Measurements from ENCODE around the gene COL5A1. TPM values are rescaled to one million over a fixed set of nuclear protein-coding genes. Genes with fewer than 3 reads are reported as not detected.

Gene COL5A1
- total RNA-seq, 4 donors from 2014 or later, result 7.1 to 69.3 (median 16.1) TPM

GRCh38 chr9:134726026-134726721 lies 84.6 kb downstream of the COL5A1 start:
- Histone ChIP-seq H3K9me3 (no peaks in the 10 kb centered on the region), H3K4me1 (peaks cover 0 to 27% (median 8%) of the 10 kb centered on the region in 4 donors), H3K36me3 (no peaks in the 10 kb centered on the region), H3K4me3 (no peak overlapping the region), H3K27me3 (no peaks in the 10 kb centered on the region), H3K27ac (no peak overlapping the region)
- 74 to 83% methylated on average over 2 to 4 of the region's 4 CpGs for WGBS, 2 donors (ENCODE audit: low coverage in 1 of 2)
- intact Hi-C loops (cut with DNase I; ENCODE audit: low total_unique reads) (loop anchor here (5.0 kb wide), 1 partner anchor 1856 kb away; no protein-coding TSS in a partner anchor), in situ Hi-C loops (cut with MboI; ENCODE audit: low pct_ligation_motif_present in 1 of 4, low pct_unique_long_range_greater_than_20kb in 1 of 4, low sequenced_read_pairs in 3 of 4) (loop anchor here in 1 of 4 donors (25.0 kb wide), 1 partner anchor 564 kb away; the partner anchor contains the start of gene RNU6ATAC)
- DNase-seq, result no peak
- TF ChIP-seq POLR2A (IDR thresholded peaks at IDR 0.05) (no peak), EP300 (IDR thresholded peaks at IDR 0.05; ENCODE audit: low read depth) (no peak), CTCF (IDR thresholded peaks at IDR 0.05) (no peak), POLR2AphosphoS5 (IDR thresholded peaks at IDR 0.05) (no peak)

GRCh38 chr9:134726722-134727034 lies 85.1 kb downstream of the COL5A1 start:
- intact Hi-C loops (cut with DNase I; ENCODE audit: low total_unique reads) (loop anchor here (5.0 kb wide), 1 partner anchor 1856 kb away; no protein-coding TSS in a partner anchor), in situ Hi-C loops (cut with MboI; ENCODE audit: low pct_ligation_motif_present in 1 of 4, low pct_unique_long_range_greater_than_20kb in 1 of 4, low sequenced_read_pairs in 3 of 4) (loop anchor here in 1 of 4 donors (25.0 kb wide), 1 partner anchor 564 kb away; the partner anchor contains the start of gene RNU6ATAC)
- H3K4me1 ChIP-seq, result peaks cover under 1 to 27% (median 10%) of the 10 kb centered on the region in 4 donors
- no peak overlapping the region for H3K4me3 ChIP-seq
- TF ChIP-seq POLR2AphosphoS5 (IDR thresholded peaks at IDR 0.05), result no peak
- no peak for TF ChIP-seq EP300 (IDR thresholded peaks at IDR 0.05; ENCODE audit: low read depth)
- TF ChIP-seq CTCF (IDR thresholded peaks at IDR 0.05), result no peak
- TF ChIP-seq POLR2A (IDR thresholded peaks at IDR 0.05), result no peak
- no peak for DNase-seq
- no peaks in the 10 kb centered on the region for H3K36me3 ChIP-seq
- WGBS, 2 donors (ENCODE audit: low coverage in 1 of 2), result 79 to 82% methylated on average over 1 of the region's 1 CpG
- H3K9me3 ChIP-seq, result no peaks in the 10 kb centered on the region
- no peak overlapping the region for H3K27ac ChIP-seq
- H3K27me3 ChIP-seq, result no peaks in the 10 kb centered on the region

GRCh38 chr9:134728021-134728795 lies 86.6 kb downstream of the COL5A1 start:
- no peaks in the 10 kb centered on the region for H3K36me3 ChIP-seq
- intact Hi-C loops (cut with DNase I; ENCODE audit: low total_unique reads) (loop anchor here (5.0 kb wide), 1 partner anchor 1854 kb away; no protein-coding TSS in a partner anchor), in situ Hi-C loops (cut with MboI; ENCODE audit: low pct_ligation_motif_present in 1 of 4, low pct_unique_long_range_greater_than_20kb in 1 of 4, low sequenced_read_pairs in 3 of 4) (loop anchor here in 1 of 4 donors (25.0 kb wide), 1 partner anchor 566 kb away; the partner anchor contains the start of gene RNU6ATAC)
- DNase-seq, result no peak
- H3K4me1 ChIP-seq, result peaks cover 13 to 37% (median 19%) of the 10 kb centered on the region in 4 donors
- H3K9me3 ChIP-seq, result no peaks in the 10 kb centered on the region
- H3K27me3 ChIP-seq, result no peaks in the 10 kb centered on the region
- no peak overlapping the region for H3K27ac ChIP-seq
- TF ChIP-seq EP300 (IDR thresholded peaks at IDR 0.05; ENCODE audit: low read depth) (no peak), CTCF (IDR thresholded peaks at IDR 0.05) (no peak), POLR2AphosphoS5 (IDR thresholded peaks at IDR 0.05) (no peak)
- no peak overlapping the region for H3K4me3 ChIP-seq
- 71 to 87% methylated on average over 4 to 26 of the region's 29 CpGs for WGBS, 2 donors (ENCODE audit: low coverage in 1 of 2)
